Right lobe of liver (tissue), 4 donors: ENCODE results near the gene BPIFB3.

Experiments
- CTCF ChIP-seq, 4 donors: fragments of 200-600 bp in 3 of 4; fragments of 450-650 bp in 1 of 4; IDR thresholded peaks; one replicate each; pipeline versions ENCODE4 v1.5.1 to v1.8.0; 2016 to 2022; ENCODE audit warnings: antibody characterized with exemption in 4 of 4, mild to moderate bottlenecking in 2 of 4
- POLR2A ChIP-seq: fragments of 450-650 bp; IDR thresholded peaks from one replicate; pipeline ENCODE4 v1.6.1; 2017; ENCODE audit warnings: antibody characterized with exemption, mild to moderate bottlenecking
- donor health status: DM: no; HTN: no; CAD: no.
- donor health status: DM: no; HTN: no; CAD: no.
- donor health status: DM: no; HTN: yes; CAD: no.

GRCh38 chr20:33017542-33017941, 36.2 kb upstream of the BPIFB3 start:
- TF ChIP-seq CTCF (IDR thresholded peaks at IDR 0.05), result no peak
- TF ChIP-seq POLR2A, result no peak
